SU-DHL-6 (cell line): ENCODE data around the gene EMILIN1.

Experiments
- H2AFZ ChIP-seq: fragments of 200-600 bp; sonication (generic); 2 replicates; pipeline ENCODE4 v1.6.1; 2014; ENCODE audit warnings: low read depth, mild to moderate bottlenecking, moderate library complexity, mixed read lengths, antibody characterized with exemption, low read length; ENCODE audit not compliant: severe bottlenecking
- H3F3A ChIP-seq: fragments of 200-600 bp; shearing (Covaris generic); 2 replicates; pipeline ENCODE4 v1.6.0; 2016; ENCODE audit warnings: antibody characterized with exemption, mild to moderate bottlenecking; ENCODE audit not compliant: insufficient read depth
- H3K27ac ChIP-seq: fragments of 200-600 bp; sonication (generic); 2 replicates; pipeline ENCODE4 v1.5.1; 2016; ENCODE audit warnings: low read depth, mild to moderate bottlenecking, low read length, moderate library complexity, mixed read lengths
- H3K27me3 ChIP-seq: fragments of 200-600 bp; sonication (generic), shearing (Covaris generic); 2 replicates; pipeline ENCODE4 v1.6.0; 2014; ENCODE audit warnings: mild to moderate bottlenecking, low read length
- H3K36me3 ChIP-seq: fragments of 200-600 bp; sonication (generic); 2 replicates; pipeline ENCODE4 v1.6.1; 2014; ENCODE audit warnings: mild to moderate bottlenecking, low read length, mixed read lengths
- H3K4me2 ChIP-seq: fragments of 300-600, 200-600 bp; shearing (Covaris generic), sonication (generic); 2 replicates; pipeline ENCODE4 v1.6.0; 2014; ENCODE audit warnings: low read length, low read depth, mild to moderate bottlenecking; ENCODE audit not compliant: poor library complexity, severe bottlenecking
- H3K4me3 ChIP-seq: fragments of 200-600 bp; sonication (generic); 2 replicates; pipeline ENCODE4 v1.5.1; 2014; ENCODE audit warnings: antibody characterized with exemption, low read length, mild to moderate bottlenecking, mixed read lengths; ENCODE audit not compliant: insufficient read depth, poor library complexity, severe bottlenecking
- H3K79me2 ChIP-seq: fragments of 200-600 bp; sonication (generic); 2 replicates; pipeline ENCODE4 v1.6.1; 2014; ENCODE audit warnings: mild to moderate bottlenecking, low read length, moderate library complexity; ENCODE audit not compliant: insufficient read depth
- H3K9ac ChIP-seq: fragments of 200-600 bp; sonication (generic); 2 replicates; pipeline ENCODE4 v1.7.0; 2014; ENCODE audit warnings: mild to moderate bottlenecking, low read length
- H3K9me2 ChIP-seq: fragments of 200-600 bp; sonication (generic); replicated peaks from 2 replicates; pipeline ENCODE4 v1.6.1; 2014; ENCODE audit warnings: low read length; ENCODE audit not compliant: insufficient read depth
- H3K9me3 ChIP-seq: fragments of 200-600 bp; sonication (generic); 2 replicates; pipeline ENCODE4 v1.6.1; 2014; ENCODE audit warnings: low read length, mixed read lengths; ENCODE audit not compliant: insufficient read depth
- H4K20me1 ChIP-seq: fragments of 200-600 bp; sonication (generic); 2 replicates; pipeline ENCODE4 v1.6.1; 2014; ENCODE audit warnings: low read depth, mild to moderate bottlenecking, antibody characterized with exemption, low read length, moderate library complexity, mixed read lengths
- EZH2phosphoT487 ChIP-seq: fragments of 200-600 bp; sonication (generic), shearing (Covaris generic); conservative IDR thresholded peaks from 2 replicates; pipeline ENCODE4 v1.6.1; 2018; ENCODE audit warnings: mild to moderate bottlenecking, antibody characterized with exemption, low read length, moderate library complexity, mixed read lengths
- TF ChIP-seq, protein P1 (sequence below): fragments of 200-600 bp; sonication (generic); IDR thresholded peaks from one replicate; pipeline ENCODE4 v1.5.1; 2017; ENCODE audit warnings: antibody characterized with exemption, mild to moderate bottlenecking, low read length, moderate library complexity; ENCODE audit not compliant: insufficient read depth, poor library complexity, severe bottlenecking

Gene EMILIN1

DNA sequence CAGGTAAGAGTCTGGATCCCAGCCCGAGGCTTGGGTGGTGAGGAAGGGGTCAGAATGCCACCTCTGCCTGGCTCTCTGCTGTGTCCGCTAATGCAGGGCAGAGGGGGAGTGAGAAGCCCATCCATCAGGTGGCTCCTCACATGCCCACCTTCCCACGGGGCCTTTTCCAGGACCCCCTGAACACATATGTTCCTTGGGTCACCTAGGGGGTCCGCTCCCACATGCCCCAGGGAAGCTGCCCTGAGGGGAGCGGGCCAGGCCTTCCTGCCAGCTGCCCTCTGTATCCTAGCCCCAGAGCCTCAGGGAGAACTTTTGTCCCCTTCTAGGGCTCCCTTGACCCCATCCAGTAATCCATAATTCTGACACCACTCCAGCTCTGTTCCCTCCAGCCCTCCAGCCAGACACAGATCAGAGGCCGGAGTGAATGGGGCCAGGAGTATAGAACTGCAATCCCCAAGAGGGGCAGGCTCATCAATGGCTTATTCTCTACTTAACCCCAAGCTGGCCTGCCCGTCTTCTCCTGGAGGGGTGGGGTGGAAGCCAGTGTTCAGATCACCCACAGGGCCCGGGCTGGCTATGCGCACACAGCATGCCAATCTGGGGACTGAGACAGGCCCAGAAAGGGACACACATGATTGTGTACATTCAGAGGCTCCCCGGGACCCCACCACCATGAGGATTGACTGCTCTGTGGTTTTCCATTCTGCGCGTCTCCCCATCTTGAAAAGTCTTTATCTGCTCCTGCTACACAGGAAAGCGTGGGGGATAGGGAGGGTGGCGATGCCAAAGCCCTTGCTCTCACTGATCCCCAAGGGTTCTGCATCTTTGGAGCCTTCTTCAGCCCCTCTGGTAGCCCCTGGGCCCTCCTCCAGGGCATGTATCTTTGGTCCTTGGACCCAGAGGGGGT is 1.1 kb downstream of the EMILIN1 start:
- peaks cover 14% of the 10 kb centered on the region; the same call in 1 of the 2 replicates for H3F3A ChIP-seq
- no peak overlapping the region for H3K9ac ChIP-seq
- no peaks in the 10 kb centered on the region for H4K20me1 ChIP-seq
- H3K9me2 ChIP-seq, result no peaks in the 10 kb centered on the region
- TF ChIP-seq EZH2phosphoT487, result no peak
- TF ChIP-seq, protein P1, sequence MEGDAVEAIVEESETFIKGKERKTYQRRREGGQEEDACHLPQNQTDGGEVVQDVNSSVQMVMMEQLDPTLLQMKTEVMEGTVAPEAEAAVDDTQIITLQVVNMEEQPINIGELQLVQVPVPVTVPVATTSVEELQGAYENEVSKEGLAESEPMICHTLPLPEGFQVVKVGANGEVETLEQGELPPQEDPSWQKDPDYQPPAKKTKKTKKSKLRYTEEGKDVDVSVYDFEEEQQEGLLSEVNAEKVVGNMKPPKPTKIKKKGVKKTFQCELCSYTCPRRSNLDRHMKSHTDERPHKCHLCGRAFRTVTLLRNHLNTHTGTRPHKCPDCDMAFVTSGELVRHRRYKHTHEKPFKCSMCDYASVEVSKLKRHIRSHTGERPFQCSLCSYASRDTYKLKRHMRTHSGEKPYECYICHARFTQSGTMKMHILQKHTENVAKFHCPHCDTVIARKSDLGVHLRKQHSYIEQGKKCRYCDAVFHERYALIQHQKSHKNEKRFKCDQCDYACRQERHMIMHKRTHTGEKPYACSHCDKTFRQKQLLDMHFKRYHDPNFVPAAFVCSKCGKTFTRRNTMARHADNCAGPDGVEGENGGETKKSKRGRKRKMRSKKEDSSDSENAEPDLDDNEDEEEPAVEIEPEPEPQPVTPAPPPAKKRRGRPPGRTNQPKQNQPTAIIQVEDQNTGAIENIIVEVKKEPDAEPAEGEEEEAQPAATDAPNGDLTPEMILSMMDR, result no peak
- no peak overlapping the region for H3K27ac ChIP-seq
- H3K9me3 ChIP-seq, result no peaks in the 10 kb centered on the region
- H2AFZ ChIP-seq, result no peak overlapping the region
- H3K27me3 ChIP-seq, result no peaks in the 10 kb centered on the region
- no peak overlapping the region for H3K4me3 ChIP-seq
- H3K36me3 ChIP-seq, result no peaks in the 10 kb centered on the region
- H3K4me2 ChIP-seq, result no peak overlapping the region
- H3K79me2 ChIP-seq, result no peaks in the 10 kb centered on the region

DNA sequence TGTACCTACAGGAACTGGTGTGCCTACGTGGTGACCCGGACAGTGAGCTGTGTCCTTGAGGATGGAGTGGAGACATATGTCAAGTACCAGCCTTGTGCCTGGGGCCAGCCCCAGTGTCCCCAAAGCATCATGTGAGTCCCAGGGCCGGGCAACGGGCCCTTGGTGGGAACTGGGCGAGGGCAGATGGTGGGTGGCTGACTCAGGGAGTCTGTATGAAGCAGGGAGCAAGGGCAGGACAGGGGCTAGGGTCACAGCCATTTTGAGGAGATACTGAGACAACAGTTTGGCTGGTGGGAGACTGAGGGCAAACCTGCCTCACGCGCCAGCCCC is 1.7 kb downstream of the EMILIN1 start:
- Histone ChIP-seq H3K9ac (no peak overlapping the region), H3K27ac (no peak overlapping the region), H3K36me3 (no peaks in the 10 kb centered on the region), H4K20me1 (no peaks in the 10 kb centered on the region), H3K4me2 (no peak overlapping the region), H3K9me2 (no peaks in the 10 kb centered on the region), H3K79me2 (no peaks in the 10 kb centered on the region), H3K4me3 (no peak overlapping the region), H3K27me3 (no peaks in the 10 kb centered on the region), H3K9me3 (no peaks in the 10 kb centered on the region), H3F3A (peaks cover 11% of the 10 kb centered on the region; the same call in 1 of the 2 replicates), H2AFZ (no peak overlapping the region)
- TF ChIP-seq EZH2phosphoT487, result no peak
- TF ChIP-seq, protein P1, result no peak

DNA sequence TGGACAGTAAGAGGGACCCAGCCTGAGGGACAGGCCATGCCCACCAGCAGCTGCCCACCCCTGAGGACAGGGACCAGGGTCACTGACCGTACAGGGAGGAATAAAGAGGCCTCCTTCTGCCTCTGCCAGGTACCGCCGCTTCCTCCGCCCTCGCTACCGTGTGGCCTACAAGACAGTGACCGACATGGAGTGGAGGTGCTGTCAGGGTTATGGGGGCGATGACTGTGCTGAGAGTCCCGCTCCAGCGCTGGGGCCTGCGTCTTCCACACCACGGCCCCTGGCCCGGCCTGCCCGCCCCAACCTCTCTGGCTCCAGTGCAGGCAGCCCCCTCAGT is 2.2 kb downstream of the EMILIN1 start:
- Histone ChIP-seq H3K27ac (no peak overlapping the region), H2AFZ (no peak overlapping the region), H3F3A (peaks cover 7% of the 10 kb centered on the region; the same call in 1 of the 2 replicates), H3K36me3 (no peaks in the 10 kb centered on the region), H3K4me3 (no peak overlapping the region), H3K4me2 (no peak overlapping the region), H3K27me3 (no peaks in the 10 kb centered on the region), H3K9me2 (no peaks in the 10 kb centered on the region), H3K9me3 (no peaks in the 10 kb centered on the region), H3K79me2 (no peaks in the 10 kb centered on the region), H3K9ac (no peak overlapping the region), H4K20me1 (no peaks in the 10 kb centered on the region)
- no peak for TF ChIP-seq EZH2phosphoT487
- TF ChIP-seq, protein P1, result no peak
